ENCODE results near the gene SRL. TPM values are rescaled to one million over a fixed set of nuclear protein-coding genes. Genes with fewer than 3 reads are reported as not detected.

Gene SRL
- polyA plus RNA-seq, 3 donors = not detected

- intact Hi-C loops (cut with micrococcal nuclease) = no loop called here
Observed at GRCh38 chr16:4213737-4214136, 28.1 kb downstream of the SRL start.

GRCh38 chr16:4212934-4213296, 29.0 kb downstream of the SRL start:
- no peak overlapping the region for H3K4me3 ChIP-seq (replicated peaks in 1 of 3; ENCODE audit: low read depth in 2 of 3, low read length in 3 of 3)
- Mint-ChIP-seq H3K27ac (no peak overlapping the region), H3K36me3 (no peaks in the 10 kb centered on the region), H3K4me3 (no peak overlapping the region), H3K9me3 (peaks cover 0 to 1% (median 0%) of the 10 kb centered on the region in 7 donors), H3K27me3 (ENCODE audit: low read depth in 3 of 3) (peaks cover 6 to 11% (median 9%) of the 10 kb centered on the region in 3 donors), H3K4me1 (no peaks in the 10 kb centered on the region)
- H3K27ac ChIP-seq (ENCODE audit: low read depth in 1 of 2, low read length in 2 of 2) = no peak overlapping the region
- no peaks in the 10 kb centered on the region for H3K36me3 ChIP-seq (replicated peaks in 1 of 2; ENCODE audit: control insufficient read depth in 1 of 2, insufficient read depth in 2 of 2, low read length in 2 of 2)
- H2AFZ ChIP-seq (ENCODE audit: insufficient read depth, low read depth, low read length, poor library complexity, severe bottlenecking) = no peak overlapping the region
- H3K4me1 ChIP-seq (ENCODE audit: control insufficient read depth in 1 of 2, insufficient read depth in 2 of 2, low read length in 2 of 2) = no peaks in the 10 kb centered on the region
- H3K27me3 ChIP-seq (ENCODE audit: control insufficient read depth in 2 of 2, insufficient read depth in 2 of 2, low read length in 2 of 2) = peaks cover 0 to 2% of the 10 kb centered on the region in 2 donors
- no peaks in the 10 kb centered on the region for H3K9me3 ChIP-seq (replicated peaks in 1 of 2; ENCODE audit: control insufficient read depth in 1 of 2, insufficient read depth in 1 of 2, low read length in 2 of 2)
- DNase-seq = no peak
- H3K4me2 ChIP-seq (replicated peaks; ENCODE audit: extremely low read depth, low read length, poor library complexity, severe bottlenecking) = no peak overlapping the region
- H3K79me2 ChIP-seq (ENCODE audit: insufficient read depth, low read length) = no peaks in the 10 kb centered on the region
- intact Hi-C loops (cut with micrococcal nuclease) = no loop called here
- no peak for TF ChIP-seq CTCF (IDR thresholded peaks at IDR 0.05)
- WGBS (ENCODE audit: insufficient coverage) = 95% methylated on average over 3 of the region's 3 CpGs
- H3K9ac ChIP-seq (ENCODE audit: insufficient read depth, low read length, poor library complexity, severe bottlenecking) = no peak overlapping the region
- no peaks in the 10 kb centered on the region for H4K20me1 ChIP-seq (ENCODE audit: insufficient read depth, low read length)

More at GRCh38 chr16:4213737-4214136, 28.1 kb downstream of the SRL start:
- H3K79me2 ChIP-seq (ENCODE audit: insufficient read depth, low read length) = no peaks in the 10 kb centered on the region
- Mint-ChIP-seq H3K27me3 (ENCODE audit: low read depth in 3 of 3) (peaks cover 6 to 10% (median 7%) of the 10 kb centered on the region in 3 donors), H3K4me1 (no peaks in the 10 kb centered on the region), H3K4me3 (no peak overlapping the region), H3K36me3 (no peaks in the 10 kb centered on the region), H3K9me3 (no peaks in the 10 kb centered on the region), H3K27ac (no peak overlapping the region)
- no peak overlapping the region for H3K4me2 ChIP-seq (replicated peaks; ENCODE audit: extremely low read depth, low read length, poor library complexity, severe bottlenecking)
- H3K9ac ChIP-seq (ENCODE audit: insufficient read depth, low read length, poor library complexity, severe bottlenecking) = no peak overlapping the region
- no peak for DNase-seq
- WGBS (ENCODE audit: insufficient coverage) = 71% methylated on average over 4 of the region's 6 CpGs
- no peaks in the 10 kb centered on the region for H3K4me1 ChIP-seq (ENCODE audit: control insufficient read depth in 1 of 2, insufficient read depth in 2 of 2, low read length in 2 of 2)
- H3K9me3 ChIP-seq (replicated peaks in 1 of 2; ENCODE audit: control insufficient read depth in 1 of 2, insufficient read depth in 1 of 2, low read length in 2 of 2) = no peaks in the 10 kb centered on the region
- no peak overlapping the region for H3K27ac ChIP-seq (ENCODE audit: low read depth in 1 of 2, low read length in 2 of 2)
- no peaks in the 10 kb centered on the region for H4K20me1 ChIP-seq (ENCODE audit: insufficient read depth, low read length)
- H3K27me3 ChIP-seq (ENCODE audit: control insufficient read depth in 2 of 2, insufficient read depth in 2 of 2, low read length in 2 of 2) = peaks cover 0 to 2% of the 10 kb centered on the region in 2 donors
- no peak for TF ChIP-seq CTCF (IDR thresholded peaks at IDR 0.05)
- H2AFZ ChIP-seq (ENCODE audit: insufficient read depth, low read depth, low read length, poor library complexity, severe bottlenecking) = no peak overlapping the region
- H3K4me3 ChIP-seq (replicated peaks in 1 of 3; ENCODE audit: low read depth in 2 of 3, low read length in 3 of 3) = no peak overlapping the region
- H3K36me3 ChIP-seq (replicated peaks in 1 of 2; ENCODE audit: control insufficient read depth in 1 of 2, insufficient read depth in 2 of 2, low read length in 2 of 2) = no peaks in the 10 kb centered on the region
